ENCODE data around the gene NFAM1. TPM values are rescaled to one million over a fixed set of nuclear protein-coding genes. Genes with fewer than 3 reads are reported as not detected.

The NFAM1 gene
- total RNA-seq, 1 donor from 2014 or later = 1.2 TPM

GRCh38 chr22:42414565-42415303, 17.5 kb downstream of the NFAM1 start:
- DNase-seq = no peak

GRCh38 chr22:42414021-42414420, 18.2 kb downstream of the NFAM1 start:
- DNase-seq = no peak

GRCh38 chr22:42412744-42413333, 19.4 kb downstream of the NFAM1 start:
- no peak for DNase-seq

GRCh38 chr22:42410708-42411107, 21.5 kb downstream of the NFAM1 start:
- no peak for DNase-seq

- DNase-seq = no peak
Measured at GRCh38 chr22:42408810-42409529, 23.2 kb downstream of the NFAM1 start.

GRCh38 chr22:42408276-42408675, 23.9 kb downstream of the NFAM1 start:
- no peak for DNase-seq

GRCh38 chr22:42404266-42404665, 27.9 kb downstream of the NFAM1 start:
- no peak for DNase-seq

GRCh38 chr22:42401535-42402334, 30.5 kb downstream of the NFAM1 start:
- no peak for DNase-seq

- DNase-seq = no peak
Measured at GRCh38 chr22:42400811-42401534, 31.2 kb downstream of the NFAM1 start.

GRCh38 chr22:42399315-42400271, 32.6 kb downstream of the NFAM1 start:
- no peak for DNase-seq

GRCh38 chr22:42397332-42398249, 34.6 kb downstream of the NFAM1 start:
- DNase-seq = peak; percentile 13

- no peak for DNase-seq
Measured at GRCh38 chr22:42396621-42397331, 35.4 kb downstream of the NFAM1 start.

- DNase-seq = no peak
Measured at GRCh38 chr22:42389143-42389542, 43.1 kb downstream of the NFAM1 start.

GRCh38 chr22:42388130-42388797, 43.9 kb downstream of the NFAM1 start:
- DNase-seq = no peak

GRCh38 chr22:42387631-42388030, 44.6 kb downstream of the NFAM1 start:
- no peak for DNase-seq

GRCh38 chr22:42385696-42386095, 46.5 kb downstream of the NFAM1 start:
- no peak for DNase-seq

- no peak for DNase-seq
Measured at GRCh38 chr22:42384506-42384905, 47.7 kb downstream of the NFAM1 start.

GRCh38 chr22:42383851-42384417, 48.3 kb downstream of the NFAM1 start:
- DNase-seq = no peak

All from skin of body (tissue), 2 donors.